Measurements from ENCODE around the gene TXNDC17. TPM values are rescaled to one million over a fixed set of nuclear protein-coding genes. Genes with fewer than 3 reads are reported as not detected.

The TXNDC17 gene
- total and polyA plus RNA-seq, 2 of the 13 experiments (the other 11 are each of a cell fraction or from before 2014, with no cell fraction given) = 188 to 266 TPM

GRCh38 chr17:6651919-6652452 lies 11.1 kb downstream of the TXNDC17 start (continued):
- TF ChIP-seq STAT6 (CRISPR knock-in tag; IDR thresholded peaks at IDR 0.05; ENCODE audit: borderline replicate concordance) (0 out of 2 replicates have a peak, but pooled peaks have one; percentile 69), ARNT (IDR thresholded peaks at IDR 0.05) (no peak), E2F2 (CRISPR knock-in tag; IDR thresholded peaks at IDR 0.05; ENCODE audit: borderline replicate concordance) (peak; percentile 51; the same call in 1 of the 2 replicates), AGO1 (IDR thresholded peaks at IDR 0.05; ENCODE audit: low read depth, low read length, poor library complexity, severe bottlenecking) (peak; percentile 29), GPN1 (CRISPR knock-in tag; IDR thresholded peaks at IDR 0.05; ENCODE audit: borderline replicate concordance) (no peak; the same call in 1 of the 2 replicates), ERF (CRISPR knock-in tag; IDR thresholded peaks at IDR 0.05) (peak; percentile 91; the same call in 1 of the 2 replicates), HDAC2 (CRISPR knock-in tag; IDR thresholded peaks at IDR 0.05) (peak; percentile 17; the same call in 1 of the 2 replicates), CCAR2 (optimal IDR thresholded peaks at IDR 0.05; ENCODE audit: low read depth, low read length) (no peak), ZFP37 (CRISPR knock-in tag; IDR thresholded peaks at IDR 0.05; ENCODE audit: borderline replicate concordance) (peak; percentile 54; the same call in 1 of the 2 replicates), SNAPC4 (CRISPR knock-in tag; IDR thresholded peaks at IDR 0.05) (peak; percentile 97), POLR2G (IDR thresholded peaks at IDR 0.05; ENCODE audit: low read depth, low read length) (no peak), ZNF10 (CRISPR knock-in tag; IDR thresholded peaks at IDR 0.05; ENCODE audit: borderline replicate concordance, low read depth) (peak; percentile 94; the same call in 1 of the 2 replicates), SRSF4 (IDR thresholded peaks at IDR 0.05; ENCODE audit: low read depth, low read length, poor library complexity, severe bottlenecking) (no peak), SP140L (CRISPR knock-in tag; IDR thresholded peaks at IDR 0.05; ENCODE audit: borderline replicate concordance) (no peak)
- TF ChIP-seq, protein P1, sequence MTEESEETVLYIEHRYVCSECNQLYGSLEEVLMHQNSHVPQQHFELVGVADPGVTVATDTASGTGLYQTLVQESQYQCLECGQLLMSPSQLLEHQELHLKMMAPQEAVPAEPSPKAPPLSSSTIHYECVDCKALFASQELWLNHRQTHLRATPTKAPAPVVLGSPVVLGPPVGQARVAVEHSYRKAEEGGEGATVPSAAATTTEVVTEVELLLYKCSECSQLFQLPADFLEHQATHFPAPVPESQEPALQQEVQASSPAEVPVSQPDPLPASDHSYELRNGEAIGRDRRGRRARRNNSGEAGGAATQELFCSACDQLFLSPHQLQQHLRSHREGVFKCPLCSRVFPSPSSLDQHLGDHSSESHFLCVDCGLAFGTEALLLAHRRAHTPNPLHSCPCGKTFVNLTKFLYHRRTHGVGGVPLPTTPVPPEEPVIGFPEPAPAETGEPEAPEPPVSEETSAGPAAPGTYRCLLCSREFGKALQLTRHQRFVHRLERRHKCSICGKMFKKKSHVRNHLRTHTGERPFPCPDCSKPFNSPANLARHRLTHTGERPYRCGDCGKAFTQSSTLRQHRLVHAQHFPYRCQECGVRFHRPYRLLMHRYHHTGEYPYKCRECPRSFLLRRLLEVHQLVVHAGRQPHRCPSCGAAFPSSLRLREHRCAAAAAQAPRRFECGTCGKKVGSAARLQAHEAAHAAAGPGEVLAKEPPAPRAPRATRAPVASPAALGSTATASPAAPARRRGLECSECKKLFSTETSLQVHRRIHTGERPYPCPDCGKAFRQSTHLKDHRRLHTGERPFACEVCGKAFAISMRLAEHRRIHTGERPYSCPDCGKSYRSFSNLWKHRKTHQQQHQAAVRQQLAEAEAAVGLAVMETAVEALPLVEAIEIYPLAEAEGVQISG (CRISPR knock-in tag; IDR thresholded peaks at IDR 0.05) = peak; percentile 74; the same call in 1 of the 2 replicates

Data from HepG2 (cell line).